NCI-H2081 treated with DMSO at 0.1 percent for 48 hours (cell line): ENCODE measurements around the gene KAT2A.

ENCODE experiments used
- DNase-seq: peaks from one replicate; lab custom pipeline; 2025; lab: John Stamatoyannopoulos, UW

The KAT2A gene

DNA sequence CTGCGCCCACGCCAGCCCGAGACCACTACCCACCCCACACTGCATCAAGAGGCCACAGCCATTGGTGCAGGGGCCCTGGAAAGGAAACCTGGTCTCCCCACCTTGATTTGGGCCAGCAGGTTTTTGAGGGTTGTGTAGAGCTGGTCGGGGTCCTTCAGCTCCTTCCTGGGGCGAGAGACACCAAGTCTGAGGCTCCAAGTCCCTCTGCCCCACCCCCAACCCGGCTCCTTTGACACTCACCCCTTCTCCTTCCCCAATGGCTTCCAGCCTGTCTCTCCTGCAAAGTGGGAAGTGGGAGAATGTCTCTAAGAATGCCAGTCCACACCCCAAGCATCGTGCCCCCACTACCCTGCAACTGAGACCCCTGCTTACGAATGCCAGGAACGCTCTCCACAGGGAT lies 7.0 kb downstream of the KAT2A start:
- no peak for DNase-seq

DNA sequence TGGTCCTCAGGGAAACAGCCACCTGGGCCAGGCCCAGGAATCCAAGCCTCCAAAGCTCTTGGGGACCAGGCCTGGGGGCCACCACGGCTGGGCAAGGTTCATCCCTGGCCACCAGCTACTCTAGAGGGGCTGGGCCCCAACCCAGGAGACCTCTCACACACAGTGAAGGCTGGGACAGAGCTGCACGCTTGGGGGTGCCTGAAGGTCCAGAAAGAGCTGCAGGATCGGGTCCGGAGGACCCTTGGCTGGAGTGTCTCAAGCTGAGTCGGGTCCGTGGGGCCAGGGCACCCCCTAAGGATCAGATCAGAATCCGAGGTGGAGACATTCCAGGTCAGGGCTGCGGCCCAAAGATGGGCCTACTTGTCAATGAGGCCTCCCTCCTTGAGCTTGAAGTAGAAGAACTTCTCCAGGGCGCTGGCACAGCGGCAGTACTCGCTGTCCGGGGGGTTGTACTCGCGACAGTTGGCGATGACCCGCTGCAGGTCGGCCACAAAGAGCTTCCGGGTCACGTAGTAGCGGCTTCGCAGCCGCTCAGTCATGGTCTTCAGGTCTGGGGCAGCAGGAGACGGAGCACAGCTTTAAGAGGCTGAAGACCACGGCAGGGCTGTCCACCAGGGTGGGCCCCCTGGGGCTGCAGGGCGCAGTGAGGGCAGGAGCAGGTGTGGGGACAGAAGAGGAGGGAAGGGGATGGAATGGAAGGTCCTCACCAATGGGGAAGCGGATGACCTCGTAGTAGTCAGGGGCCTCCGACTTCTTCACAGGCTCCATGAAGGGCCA lies 7.7 kb downstream of the KAT2A start:
- DNase-seq, result no peak

DNA sequence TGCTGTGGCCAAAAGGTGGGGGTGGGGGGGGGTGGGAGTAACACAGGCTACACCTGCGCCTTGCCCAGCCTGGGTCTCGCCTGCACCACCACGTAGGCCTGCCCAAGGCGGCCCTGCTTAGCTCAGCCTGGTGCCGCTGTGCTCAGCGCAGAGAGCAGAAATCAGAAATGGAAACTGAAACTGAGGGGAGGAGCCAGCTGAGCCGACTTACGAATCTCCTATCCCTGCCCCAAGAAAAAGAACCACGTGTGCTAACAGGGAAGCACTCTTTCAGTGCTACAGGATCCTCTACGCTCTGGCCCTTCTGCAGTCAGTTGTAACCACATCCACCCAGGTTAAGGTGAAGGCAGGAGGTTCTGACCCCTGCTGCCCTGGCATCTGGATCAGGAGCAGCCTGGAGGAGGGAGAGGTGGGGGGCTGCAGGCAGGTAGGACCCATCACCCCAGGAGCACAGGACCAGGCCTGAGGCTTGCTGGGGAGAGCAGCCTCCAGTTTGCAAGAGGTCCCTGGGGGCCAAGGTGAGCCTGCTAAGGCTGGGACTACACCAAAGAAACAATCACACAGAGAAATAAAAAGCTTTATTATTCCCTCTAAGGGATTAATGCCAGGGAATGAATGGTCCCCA lies 8.5 kb downstream of the KAT2A start, which contains the start of gene DHX58:
TSS of gene DHX58 (minus strand) at position 163 of the 625 bp plus-strand sequence. CDS start 822 bp downstream, outside the sequence.
- no peak for DNase-seq

DNA sequence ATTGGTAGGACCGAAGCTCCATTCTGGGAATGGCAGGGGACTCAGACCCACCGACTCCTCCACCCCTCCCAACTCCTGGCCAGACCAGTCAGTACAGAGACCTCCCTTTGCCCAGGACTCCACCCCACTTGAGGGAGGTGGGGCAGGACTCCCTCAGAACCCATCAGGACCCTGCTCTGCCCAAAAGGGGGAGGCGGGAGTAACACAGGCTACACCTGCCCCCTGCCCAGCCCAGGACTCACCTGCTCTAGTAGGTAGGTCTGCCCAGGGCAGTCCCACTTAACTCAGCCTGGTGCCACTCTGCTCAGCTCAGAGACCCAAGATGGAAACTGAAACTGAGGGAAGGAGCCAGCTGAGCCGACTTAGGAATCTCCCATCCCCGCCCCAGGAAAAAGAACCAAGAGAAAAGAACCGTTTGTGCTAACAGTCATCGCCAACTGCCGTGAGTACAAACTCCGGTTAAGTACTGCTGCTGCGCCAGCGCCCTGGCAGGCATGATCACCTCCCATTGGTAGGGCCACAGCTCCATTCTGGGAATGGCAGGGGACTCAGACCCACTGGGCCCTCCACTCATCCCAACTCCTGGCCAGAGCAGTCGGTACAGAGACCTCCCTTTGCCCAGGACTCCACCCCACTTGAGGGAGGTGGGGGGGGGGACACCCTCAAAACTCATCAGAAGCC lies 9.2 kb downstream of the KAT2A start:
- no peak for DNase-seq

DNA sequence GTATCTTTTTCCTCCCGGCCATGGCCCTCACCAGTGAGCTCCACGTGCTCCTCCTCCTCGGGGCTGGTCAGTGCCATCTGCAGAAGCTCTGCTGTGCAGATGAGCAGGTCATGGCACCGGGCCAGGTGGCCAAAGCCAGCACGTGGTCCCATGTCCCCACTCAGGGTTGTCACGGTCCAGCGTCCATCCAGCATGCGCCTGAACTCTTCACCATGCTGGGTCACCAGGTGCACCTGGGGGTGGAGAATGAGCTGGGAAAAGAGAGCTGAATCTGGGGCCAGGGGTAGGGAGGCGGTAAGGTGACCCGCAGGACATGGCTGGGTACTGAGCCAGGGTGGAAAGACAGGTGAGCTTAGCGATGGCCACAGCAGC lies 9.9 kb downstream of the KAT2A start:
- DNase-seq, result no peak

DNA sequence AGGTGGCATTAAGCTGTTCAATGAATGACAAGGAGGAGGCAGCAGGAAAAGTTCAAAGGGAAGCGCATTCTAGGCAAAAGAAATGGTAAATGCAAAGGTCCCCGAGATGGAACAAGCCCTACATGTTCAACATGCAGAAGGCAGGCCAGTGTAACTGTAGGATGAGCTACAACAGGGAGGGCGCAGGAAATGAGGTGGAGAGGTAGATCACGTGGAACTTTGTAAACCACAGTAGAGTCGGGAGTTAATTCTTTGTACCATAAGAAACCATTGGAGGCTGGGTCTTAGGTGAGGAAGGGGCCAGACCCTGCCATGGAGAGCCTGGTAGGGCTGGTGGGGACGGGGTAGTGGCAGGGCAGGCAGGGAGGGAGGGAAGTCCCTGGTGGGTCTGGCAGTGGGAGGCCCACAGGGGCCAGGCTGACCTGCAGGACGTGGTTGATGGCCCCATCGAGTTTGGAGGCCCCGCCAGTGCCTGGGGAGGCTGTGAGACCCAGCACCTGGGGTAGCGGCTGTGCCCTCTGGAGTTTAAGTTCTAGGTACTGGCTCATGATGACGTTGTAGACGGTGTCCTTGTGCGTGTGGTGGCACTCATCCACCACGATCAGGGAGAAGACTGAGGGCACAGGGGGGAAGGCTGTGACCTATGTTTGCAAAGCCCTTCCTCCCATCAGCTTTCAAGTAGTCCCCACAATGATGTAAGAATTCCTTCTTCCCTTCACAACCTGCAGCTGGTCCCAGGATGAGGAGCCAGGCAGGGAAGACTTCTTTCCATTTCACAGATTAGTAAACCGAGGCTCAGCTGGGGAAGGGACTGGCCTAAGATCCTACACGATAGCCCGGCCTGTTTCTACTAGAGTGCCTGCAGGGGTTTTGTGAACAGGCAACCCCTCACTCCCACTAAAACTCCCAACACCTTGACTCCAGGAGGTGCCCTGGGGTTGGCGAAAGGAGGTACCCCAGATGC lies 10.6 kb downstream of the KAT2A start:
- DNase-seq, result no peak

DNA sequence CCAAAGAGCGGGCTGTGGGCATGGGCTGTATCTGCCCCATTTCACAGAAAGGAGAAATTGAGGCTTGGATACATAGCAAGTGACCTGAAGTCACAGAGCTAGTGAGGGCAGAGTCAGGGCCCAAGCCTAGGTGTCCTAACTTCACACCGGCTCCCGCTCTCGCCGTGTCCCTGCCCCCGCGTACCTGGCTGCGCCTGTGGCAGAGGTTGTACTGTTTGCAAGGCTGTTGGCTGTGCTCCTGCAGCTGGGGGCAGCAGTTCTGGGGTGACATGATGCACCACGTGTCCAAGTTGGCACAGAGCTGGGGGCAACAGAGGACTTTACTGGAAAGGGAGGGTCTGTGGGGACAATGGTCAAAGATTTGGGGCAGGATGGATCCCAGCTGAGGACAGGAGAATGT lies 12.1 kb downstream of the KAT2A start:
- DNase-seq, result no peak

DNA sequence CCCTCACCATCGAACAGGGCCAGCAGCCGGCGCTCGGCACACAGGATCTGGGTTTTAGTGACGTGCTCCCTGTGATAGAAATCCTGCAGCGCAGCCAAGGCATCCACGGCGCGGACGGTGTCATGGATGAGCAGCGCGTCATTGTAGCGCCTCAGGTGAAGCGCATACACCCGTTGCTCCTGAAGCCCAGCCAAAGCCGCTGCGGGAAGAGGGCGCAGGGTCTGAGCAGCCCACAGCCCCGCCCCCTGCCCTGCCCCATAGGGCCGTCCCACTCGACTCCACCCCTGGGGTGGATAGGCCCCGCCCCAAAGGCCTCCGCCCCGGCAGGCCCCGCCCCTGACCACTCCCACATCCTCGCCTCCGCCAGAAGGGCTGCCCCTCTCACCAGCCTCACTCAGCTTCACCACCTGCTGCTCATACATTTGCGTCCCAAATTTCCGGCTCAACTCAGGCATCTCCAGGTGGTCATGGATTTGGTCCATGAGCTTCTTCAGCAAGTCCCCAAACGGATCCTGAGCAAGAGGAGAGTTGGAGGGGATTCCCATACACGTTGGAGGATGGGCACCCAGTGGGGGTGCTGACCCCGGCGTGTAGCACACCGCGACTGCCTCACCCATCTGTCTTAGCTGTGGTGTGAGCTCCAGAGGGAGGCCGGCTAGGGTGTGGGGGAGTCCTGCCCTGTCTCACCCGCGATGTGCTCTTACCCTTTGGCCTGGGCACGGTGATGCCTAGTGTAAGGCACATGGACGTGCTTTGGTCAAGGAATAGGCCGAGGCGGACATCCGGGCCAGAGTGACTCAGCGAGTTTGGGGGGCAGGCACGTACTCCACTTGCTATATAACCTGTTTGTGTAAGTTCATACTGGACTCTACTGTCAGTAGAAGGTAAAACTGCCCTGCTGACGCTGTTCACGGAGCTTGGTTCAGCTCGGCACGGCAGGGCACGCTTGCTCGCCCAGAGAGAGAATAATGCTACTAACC lies 13.3 kb downstream of the KAT2A start:
- DNase-seq, result peak; percentile 87

DNA sequence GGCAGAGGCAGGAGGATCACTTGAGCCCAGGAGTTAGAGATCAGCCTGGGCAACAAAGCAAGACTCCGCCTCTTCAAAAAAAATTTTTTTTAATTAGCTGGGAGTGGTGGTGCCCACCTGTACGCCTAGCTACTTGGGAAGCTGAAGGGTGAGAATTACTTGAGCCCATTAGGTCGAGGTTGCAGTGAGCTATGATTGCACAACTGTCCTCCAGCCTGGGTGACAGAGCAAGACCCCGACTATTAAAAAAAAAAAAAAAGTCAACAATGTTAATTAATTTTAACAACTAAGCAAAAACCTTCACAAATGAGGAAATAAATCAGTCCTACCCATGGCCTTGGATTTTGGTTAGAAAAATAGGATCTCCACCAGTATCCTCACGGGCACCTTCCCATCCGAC lies 14.0 kb downstream of the KAT2A start:
- no peak for DNase-seq

DNA sequence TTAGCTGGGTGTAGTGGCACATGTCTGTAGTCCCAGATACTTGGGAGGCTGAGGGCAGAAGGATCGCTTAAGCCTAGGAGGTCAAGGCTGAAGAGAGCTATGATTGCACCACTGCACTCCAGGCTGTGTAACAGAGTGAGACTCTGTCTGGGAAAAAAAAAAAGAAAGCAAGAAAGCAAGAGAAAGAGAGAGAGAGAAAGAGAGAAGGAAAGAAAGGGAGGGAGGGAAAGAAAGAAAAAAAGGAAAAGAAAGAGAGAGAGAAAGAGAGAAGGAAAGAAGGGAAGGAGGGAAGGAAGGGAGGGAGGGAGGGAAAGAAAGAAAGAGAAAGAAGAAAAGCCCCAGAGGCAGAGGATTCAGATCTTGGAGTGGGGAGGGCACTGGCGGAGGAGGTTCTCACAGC lies 15.2 kb downstream of the KAT2A start:
- no peak for DNase-seq

DNA sequence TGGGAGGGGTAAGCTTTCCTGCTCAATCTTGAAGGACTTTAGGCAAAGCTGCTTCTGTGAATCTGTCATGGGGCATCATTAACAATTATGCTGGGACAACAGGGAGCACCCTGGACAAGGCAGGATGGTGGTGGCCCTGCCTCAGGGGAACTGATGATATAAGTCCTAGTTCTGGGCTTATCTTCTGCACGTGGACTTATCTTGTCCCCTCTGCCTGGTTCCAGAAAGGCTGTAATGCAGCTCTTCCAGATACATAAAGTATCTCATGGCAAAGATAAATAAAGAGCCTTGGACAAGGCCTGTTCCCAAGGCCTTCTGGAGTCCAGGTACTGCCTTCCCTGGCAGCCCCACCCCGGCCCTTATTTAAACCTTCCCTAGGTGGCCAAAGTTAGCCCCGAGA lies 16.9 kb downstream of the KAT2A start:
- DNase-seq, result no peak

DNA sequence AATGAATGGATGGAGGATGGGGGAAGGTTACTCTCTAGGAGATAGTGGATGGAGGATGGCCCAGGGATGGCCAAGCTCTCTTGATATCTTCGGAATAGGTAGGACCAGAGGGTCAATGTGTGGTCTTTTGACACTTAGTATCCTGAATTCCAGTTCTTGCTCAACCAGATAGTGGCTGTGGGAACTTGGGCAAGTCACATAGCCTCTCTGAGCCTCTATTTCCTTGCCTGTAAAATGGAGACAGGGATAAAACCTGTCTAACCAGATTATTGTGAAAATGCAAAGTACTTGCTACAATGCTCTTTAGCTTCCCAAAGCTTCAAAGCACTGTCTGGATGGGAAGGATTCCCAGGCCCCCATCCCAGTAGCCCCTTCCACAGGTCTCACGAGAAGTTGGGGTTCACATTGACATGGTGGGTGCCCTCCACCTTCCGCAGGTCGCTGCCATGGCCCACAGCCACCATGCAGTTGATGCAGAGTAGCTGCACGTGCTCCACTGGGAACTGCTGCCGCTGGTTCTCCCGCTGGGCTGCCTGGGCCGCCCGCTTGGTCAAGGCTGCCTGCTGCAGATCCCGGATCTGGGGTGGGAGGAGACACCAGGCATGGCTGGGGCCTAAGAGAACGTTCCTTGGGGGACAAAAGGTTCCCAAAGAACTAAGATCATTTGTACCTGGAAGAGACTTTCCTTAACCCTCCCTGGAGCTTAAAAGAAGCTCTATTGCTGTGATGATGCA lies 17.8 kb downstream of the KAT2A start:
- DNase-seq, result no peak

DNA sequence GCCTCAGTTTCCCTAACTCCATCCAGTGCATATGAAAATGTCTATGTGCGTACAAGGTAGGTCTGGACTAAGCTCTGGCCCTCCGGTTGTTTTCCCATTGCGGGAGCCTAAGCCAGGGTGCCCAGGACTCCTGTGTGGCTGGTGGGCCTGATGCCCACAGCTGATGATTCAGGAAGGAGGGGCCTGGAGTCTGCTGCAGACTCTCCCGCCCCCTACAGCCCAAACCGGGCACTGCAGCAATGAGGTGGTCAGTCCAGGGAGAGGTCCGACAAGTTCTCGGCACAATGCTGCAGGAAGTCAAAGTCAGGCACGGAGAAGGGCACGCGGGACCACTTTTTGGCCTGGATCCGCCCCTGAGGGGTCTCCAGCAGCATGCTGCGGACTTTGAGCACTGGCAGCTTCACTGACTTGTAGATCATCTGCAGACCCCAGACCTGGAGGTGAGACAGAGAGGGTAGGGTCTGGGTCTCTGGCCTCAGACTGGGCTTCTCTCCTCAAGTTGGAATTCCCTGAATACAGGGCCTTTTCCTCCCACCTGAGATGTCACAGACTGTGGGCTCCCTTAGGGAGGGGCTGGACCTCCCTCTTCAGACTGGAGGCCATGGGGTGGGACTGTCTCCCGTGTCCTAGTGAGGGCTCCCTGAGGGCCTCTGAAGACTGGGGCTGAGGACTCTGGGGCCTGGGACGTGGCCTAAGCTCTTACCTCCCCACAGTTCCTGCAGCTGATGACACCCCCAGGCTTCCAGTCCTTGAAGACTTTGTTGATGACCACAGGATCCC lies 19.5 kb downstream of the KAT2A start:
- no peak for DNase-seq

DNA sequence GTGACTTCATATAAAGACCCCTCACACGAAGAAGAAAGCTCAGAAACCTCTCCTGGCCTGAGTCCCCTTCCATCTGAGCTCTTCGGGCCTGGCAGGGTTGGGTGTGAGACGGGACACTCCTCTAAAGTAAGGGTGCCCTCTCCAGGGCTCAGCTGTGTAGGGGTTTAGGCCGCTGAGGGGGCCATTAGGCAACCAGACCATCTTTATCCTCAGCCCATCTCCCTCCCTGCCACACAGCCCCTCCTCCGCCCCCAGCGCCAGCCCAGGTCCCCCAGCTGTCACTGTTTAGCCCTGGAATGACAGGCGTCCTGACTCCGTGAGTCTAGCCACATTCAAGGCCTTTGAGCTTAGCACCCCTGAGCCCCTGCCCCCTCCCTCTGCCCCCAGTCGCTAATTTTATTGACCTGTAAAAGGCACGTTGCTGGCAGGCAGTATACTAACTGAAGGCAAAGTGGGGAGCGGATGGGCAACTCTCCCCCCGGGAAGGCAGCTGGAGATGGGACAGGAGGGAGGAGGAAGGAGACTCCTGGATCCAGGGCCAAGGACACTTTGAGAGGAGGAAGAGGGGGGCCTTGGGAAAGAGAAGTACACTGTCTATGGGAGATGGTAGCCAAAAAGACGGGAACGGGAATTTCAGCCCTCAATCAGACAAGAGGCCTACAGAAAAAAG lies 22.3 kb downstream of the KAT2A start:
- DNase-seq, result no peak

DNA sequence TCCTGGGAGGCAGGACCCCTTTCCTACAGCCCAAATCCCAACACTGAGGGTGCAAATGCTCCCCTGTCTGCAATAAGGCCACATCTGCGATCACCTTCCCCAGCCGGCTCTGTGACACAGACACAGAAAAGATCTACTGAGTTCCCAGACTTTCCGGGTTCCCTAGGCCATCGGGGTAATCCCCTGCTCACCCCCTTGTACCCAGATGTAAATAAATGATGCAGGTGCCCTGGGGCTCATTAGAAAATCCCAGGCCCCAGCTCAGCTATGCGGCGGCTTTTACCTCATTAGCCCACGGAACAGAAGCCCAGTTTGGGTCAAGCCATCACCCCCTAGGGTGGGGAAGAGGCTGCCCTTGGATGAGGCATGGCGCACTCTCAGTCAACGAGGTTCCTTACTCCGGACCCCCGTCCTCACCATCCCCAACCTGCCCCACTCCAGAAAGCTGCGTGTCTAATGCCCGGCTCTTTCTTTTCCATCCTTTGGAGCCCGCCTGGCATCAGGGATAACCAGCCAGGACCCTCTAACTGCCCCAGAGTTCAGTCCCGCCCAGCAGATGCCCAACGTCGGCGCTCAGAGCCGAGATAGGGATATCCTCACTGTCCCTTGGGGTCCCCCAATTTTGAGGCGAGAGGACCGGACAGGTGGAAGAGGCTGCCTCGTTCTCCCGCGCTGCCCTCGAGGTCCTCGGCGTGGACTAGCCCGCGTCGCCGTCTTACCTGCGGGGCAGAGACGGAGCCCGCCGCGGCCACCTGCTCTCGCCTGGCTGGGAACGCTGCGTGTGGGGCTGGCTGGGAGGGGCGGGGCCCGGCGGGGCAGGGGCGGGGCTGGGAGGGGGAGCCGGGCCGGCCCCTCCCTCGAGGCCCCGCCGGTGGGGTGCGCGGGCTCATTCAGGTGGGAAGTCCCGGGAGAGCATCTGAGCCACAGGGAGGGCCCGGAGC lies 23.2 kb downstream of the KAT2A start, which contains the start of gene ZNF385C:
TSS of gene ZNF385C (minus strand) at position 783 of the 941 bp plus-strand sequence. CDS start 35,417 bp downstream, outside the sequence.
- no peak for DNase-seq

DNA sequence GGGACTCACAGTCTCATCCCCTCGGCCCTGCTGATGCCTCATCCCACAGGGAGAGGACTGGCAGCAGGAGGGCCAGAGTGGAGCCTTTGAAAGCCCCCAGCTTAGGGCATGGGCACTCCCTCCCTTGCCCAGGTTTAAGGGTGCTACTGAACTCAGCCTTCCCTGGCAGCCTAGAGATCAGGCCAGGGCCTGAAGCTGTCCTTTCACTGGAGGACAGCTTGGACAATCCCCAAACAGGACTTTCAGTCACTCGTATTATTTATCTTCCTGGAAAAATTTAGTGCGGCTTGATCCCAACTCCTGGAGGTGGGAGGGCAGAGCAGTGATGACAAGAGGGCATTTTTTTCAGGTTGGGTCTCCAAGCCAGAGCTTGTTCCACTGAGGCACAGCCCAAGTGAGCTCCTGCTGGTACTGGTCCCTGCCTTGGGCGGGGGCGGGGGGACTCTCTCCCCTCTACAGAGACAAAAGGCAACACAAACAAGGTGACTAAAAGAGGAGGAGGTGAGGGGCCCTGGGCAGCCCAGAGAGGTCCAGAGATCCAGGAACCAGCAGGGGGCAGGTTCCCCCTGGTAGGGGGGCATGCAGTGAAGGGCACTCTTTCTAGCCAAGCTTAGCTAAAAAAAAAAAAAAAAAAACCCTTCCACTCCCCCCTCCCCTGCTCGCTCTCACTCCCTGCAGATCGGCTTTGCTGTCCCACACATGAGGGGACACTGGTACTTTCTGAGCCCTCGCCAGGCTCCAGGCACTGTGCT lies 24.6 kb downstream of the KAT2A start:
- DNase-seq, result no peak
